GM10248 (cell line): Measurements from ENCODE around the gene FAIM2.

Experiments
- CTCF ChIA-PET: fragments of 300-600 bp; sonication (Branson Sonifier 250); formaldehyde crosslinking; extraction: SDS; loops from one replicate; lab custom pipeline; 2021; ENCODE audit warnings: antibody characterized with exemption; lab: Yijun Ruan, JAX
- POLR2A ChIA-PET: fragments of 350-650 bp; sonication (Branson Sonifier 250); formaldehyde crosslinking; extraction: SDS; loops from one replicate; lab custom pipeline; 2020; ENCODE audit warnings: antibody characterized with exemption; lab: Yijun Ruan, JAX
- DNase-seq: peaks from one replicate; pipeline ENCODE4 v3.0.0; 2012; ENCODE audit errors: extremely low spot score
- TF ChIP-seq, protein P1 (sequence below): IDR thresholded peaks from 2 replicates; pipeline ENCODE4 v1.5.1; 2012; ENCODE audit warnings: mild to moderate bottlenecking, low read depth; ENCODE audit errors: extremely low read depth, missing control alignments, control extremely low read depth

Gene FAIM2

DNA sequence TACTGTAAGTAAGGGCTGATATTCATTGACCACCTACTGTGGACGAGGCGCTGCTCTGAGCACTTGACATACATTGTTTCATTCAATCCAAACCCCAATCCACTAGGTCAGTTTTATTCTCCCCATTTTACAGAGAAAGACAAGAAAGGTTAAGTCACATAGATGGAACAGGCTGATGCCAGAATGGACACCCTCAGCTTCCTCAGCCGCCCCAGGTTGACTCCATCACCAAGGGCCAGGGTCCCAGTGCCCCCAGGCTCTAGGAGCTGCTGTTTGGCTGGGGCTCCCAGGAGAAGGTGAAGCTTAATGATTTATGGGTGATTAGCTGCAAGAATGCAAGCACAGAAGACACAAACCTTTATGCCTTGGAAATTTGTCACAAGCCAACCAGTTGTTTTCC is 46.2 kb upstream of the FAIM2 start:
- no peak for DNase-seq

GRCh38 chr12:49948866-49949845 is 45.5 kb upstream of the FAIM2 start:
- no peak for DNase-seq
- TF ChIP-seq, protein P1, sequence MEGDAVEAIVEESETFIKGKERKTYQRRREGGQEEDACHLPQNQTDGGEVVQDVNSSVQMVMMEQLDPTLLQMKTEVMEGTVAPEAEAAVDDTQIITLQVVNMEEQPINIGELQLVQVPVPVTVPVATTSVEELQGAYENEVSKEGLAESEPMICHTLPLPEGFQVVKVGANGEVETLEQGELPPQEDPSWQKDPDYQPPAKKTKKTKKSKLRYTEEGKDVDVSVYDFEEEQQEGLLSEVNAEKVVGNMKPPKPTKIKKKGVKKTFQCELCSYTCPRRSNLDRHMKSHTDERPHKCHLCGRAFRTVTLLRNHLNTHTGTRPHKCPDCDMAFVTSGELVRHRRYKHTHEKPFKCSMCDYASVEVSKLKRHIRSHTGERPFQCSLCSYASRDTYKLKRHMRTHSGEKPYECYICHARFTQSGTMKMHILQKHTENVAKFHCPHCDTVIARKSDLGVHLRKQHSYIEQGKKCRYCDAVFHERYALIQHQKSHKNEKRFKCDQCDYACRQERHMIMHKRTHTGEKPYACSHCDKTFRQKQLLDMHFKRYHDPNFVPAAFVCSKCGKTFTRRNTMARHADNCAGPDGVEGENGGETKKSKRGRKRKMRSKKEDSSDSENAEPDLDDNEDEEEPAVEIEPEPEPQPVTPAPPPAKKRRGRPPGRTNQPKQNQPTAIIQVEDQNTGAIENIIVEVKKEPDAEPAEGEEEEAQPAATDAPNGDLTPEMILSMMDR = no peak
- POLR2A ChIA-PET = no interaction called here
- CTCF ChIA-PET = interaction anchor here (0.9 to 2.3 kb wide), 3 partner anchors 18 to 90 kb away, joined by 4 to 12 read pairs (median 6); no protein-coding TSS in a partner anchor

More for the DNA sequence above, 46.2 kb upstream of the FAIM2 start:
- ChIA-PET POLR2A (no interaction called here), CTCF (interaction anchor here (0.9 to 2.3 kb wide), 2 partner anchors 17 to 22 kb away, joined by 4 to 12 read pairs; no protein-coding TSS in a partner anchor)
- TF ChIP-seq, protein P1 = no peak

DNA sequence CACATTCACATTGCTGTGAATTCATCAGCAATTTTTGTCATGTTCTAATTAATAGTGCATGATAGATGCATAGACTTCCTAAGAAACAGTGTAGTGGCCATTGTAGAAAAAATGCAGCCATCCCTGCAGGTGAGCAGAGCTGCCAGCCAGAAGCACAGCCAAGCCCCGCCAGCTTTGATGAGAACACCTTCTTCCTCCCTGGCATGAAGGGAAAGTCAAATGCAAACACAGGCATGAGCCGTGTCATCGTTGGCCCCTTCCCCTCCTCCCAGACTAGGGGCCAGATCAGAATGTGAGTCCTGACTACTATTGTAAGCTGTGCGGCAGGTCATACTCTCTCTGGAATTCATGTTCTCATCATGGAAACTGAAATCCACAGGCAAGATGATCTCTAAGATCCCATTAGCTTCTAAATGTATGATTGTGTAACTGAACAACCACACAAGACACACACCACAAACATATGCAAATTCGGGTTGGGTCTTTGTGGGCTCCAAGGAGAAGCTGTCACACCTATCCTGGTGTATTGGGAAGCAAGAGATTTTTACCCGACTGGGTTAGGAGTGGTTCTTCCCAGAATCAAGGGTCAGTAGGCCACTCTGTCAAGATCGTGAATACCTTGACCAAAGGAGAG is 44.0 kb upstream of the FAIM2 start:
- TF ChIP-seq, protein P1 = no peak
- ChIA-PET CTCF (interaction anchor here (0.9 to 4.2 kb wide), 5 partner anchors 12 to 92 kb away, joined by 4 to 65 read pairs (median 35); partner anchors contain the start of gene AQP5), POLR2A (no interaction called here)
- no peak for DNase-seq

GRCh38 chr12:49946497-49946896 is 42.8 kb upstream of the FAIM2 start:
- TF ChIP-seq, protein P1 = no peak
- POLR2A ChIA-PET = no interaction called here
- CTCF ChIA-PET = interaction anchor here (0.9 to 4.2 kb wide), 33 partner anchors 8 to 143 kb away, joined by 3 to 65 read pairs (median 6); partner anchors contain the start of gene AQP5
- DNase-seq = no peak

DNA sequence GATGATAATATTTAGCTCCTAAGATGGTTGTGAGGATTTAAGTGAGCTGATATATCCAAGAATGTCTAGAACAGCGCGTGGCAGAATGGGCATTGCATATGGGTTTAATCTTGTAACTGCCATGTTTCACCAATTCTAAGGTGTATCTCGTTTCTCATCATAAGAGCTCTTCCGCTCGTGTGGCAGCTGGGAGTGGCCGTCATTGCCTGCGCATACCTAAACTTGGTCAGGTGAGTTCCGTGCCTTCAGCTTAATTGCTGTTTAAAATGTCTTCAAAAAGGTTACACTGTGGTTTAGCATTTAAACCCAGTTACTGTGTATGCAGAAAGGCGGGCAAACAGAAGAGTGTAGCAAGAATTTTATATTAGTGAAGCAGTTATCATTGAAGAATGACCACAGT is 42.4 kb upstream of the FAIM2 start:
- TF ChIP-seq, protein P1 = no peak
- no peak for DNase-seq
- ChIA-PET CTCF (interaction anchor here (0.9 to 4.2 kb wide), 44 partner anchors 8 to 368 kb away, joined by 3 to 65 read pairs (median 5); partner anchors contain the start of gene AQP5), POLR2A (no interaction called here)

- ChIA-PET POLR2A (no interaction called here), CTCF (interaction anchor here (0.9 to 4.2 kb wide), 47 partner anchors 8 to 369 kb away, joined by 3 to 65 read pairs (median 4); partner anchors contain the start of genes AQP5 and COX14)
- peak; percentile 92 for DNase-seq
- TF ChIP-seq, protein P1 = peak; percentile 90
Measured at GRCh38 chr12:49945394-49946080, 41.8 kb upstream of the FAIM2 start.
